GM23338 (cell line): Measurements from ENCODE around the gene GPN2.
A peak's percentile ranks its signal among the peaks of the same experiment; 100 is the strongest.

Experiments used
- CTCF ChIP-seq, 2 experiments: fragments of 200-600 bp in 1 of 2; sonication (generic) in 1 of 2; conservative IDR thresholded peaks; 2 replicates each; pipeline versions ENCODE4 v1.5.1 to v1.6.1; 2016 to 2017; ENCODE audit warnings: antibody characterized with exemption in 2 of 2, low read depth in 2 of 2, mild to moderate bottlenecking in 2 of 2, moderate library complexity in 1 of 2
- EZH2 ChIP-seq: fragments of 200-600 bp; sonication (generic); IDR thresholded peaks from one replicate; pipeline ENCODE4 v1.8.0; 2017; ENCODE audit warnings: antibody characterized with exemption, mild to moderate bottlenecking, low read depth; ENCODE audit not compliant: unreplicated experiment
- EZH2phosphoT487 ChIP-seq: fragments of 200-600 bp; sonication (generic); IDR thresholded peaks from one replicate; pipeline ENCODE4 v1.8.1; 2018; ENCODE audit warnings: antibody characterized with exemption; ENCODE audit not compliant: unreplicated experiment
- POLR2AphosphoS5 ChIP-seq: IDR thresholded peaks from 2 replicates; pipeline ENCODE4 v1.6.1; 2016; ENCODE audit warnings: antibody characterized with exemption, low read depth
- STAT1 ChIP-seq: IDR thresholded peaks from one replicate; pipeline ENCODE4 v1.6.1; 2016; ENCODE audit warnings: antibody characterized with exemption; ENCODE audit not compliant: unreplicated experiment

GRCh38 chr1:26887125-26887524 is 3.0 kb downstream of the GPN2 start:
- TF ChIP-seq POLR2AphosphoS5 (no peak), CTCF (conservative IDR thresholded peaks at IDR 0.05; ENCODE audit: low read depth in 2 of 2) (peak; percentile 32 to 59), EZH2 (no peak), EZH2phosphoT487 (no peak), STAT1 (no peak)
